GM12891 (cell line): ENCODE results near the gene UBE2R2.

Source experiments
- POLR2A ChIP-seq: IDR thresholded peaks from 2 replicates; pipeline ENCODE4 v1.6.1; 2011; ENCODE audit warnings: low read depth, low read length, control low read depth
- POLR2AphosphoS5 ChIP-seq: IDR thresholded peaks from 2 replicates; pipeline ENCODE4 v1.6.1; 2011; ENCODE audit warnings: low read depth, low read length, control low read depth
- TAF1 ChIP-seq: IDR thresholded peaks from 2 replicates; pipeline ENCODE4 v1.6.1; 2011; ENCODE audit warnings: low read depth, low read length, control low read depth

DNA sequence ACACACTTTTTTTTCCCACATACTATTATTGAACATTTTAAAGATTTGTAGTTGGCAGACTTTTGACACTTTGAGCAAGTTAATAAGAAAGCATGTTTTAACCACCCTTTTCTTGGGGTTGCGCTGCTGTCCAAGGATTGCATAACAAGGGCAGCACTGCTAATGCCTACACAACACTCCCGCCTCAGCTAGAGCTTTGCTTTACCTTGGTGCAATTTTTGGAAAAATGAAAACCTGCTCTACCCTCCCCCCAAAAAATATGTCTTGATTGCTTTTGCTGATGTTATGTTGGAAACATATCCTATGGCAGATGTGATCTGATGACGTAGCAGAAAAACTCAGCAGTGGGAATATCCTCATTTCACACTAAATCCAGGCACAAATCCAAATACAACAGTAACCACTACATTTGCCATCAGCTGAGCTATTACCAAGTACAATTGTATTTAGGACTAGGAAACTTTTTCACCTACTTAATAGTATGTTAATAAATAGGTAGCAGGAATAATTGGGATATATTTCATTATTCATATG lies 51.5 kb downstream of the UBE2R2 start:
- TF ChIP-seq POLR2A (no peak), POLR2AphosphoS5 (no peak), TAF1 (no peak)
